ENCODE measurements around the gene SLC9A3.

DNA sequence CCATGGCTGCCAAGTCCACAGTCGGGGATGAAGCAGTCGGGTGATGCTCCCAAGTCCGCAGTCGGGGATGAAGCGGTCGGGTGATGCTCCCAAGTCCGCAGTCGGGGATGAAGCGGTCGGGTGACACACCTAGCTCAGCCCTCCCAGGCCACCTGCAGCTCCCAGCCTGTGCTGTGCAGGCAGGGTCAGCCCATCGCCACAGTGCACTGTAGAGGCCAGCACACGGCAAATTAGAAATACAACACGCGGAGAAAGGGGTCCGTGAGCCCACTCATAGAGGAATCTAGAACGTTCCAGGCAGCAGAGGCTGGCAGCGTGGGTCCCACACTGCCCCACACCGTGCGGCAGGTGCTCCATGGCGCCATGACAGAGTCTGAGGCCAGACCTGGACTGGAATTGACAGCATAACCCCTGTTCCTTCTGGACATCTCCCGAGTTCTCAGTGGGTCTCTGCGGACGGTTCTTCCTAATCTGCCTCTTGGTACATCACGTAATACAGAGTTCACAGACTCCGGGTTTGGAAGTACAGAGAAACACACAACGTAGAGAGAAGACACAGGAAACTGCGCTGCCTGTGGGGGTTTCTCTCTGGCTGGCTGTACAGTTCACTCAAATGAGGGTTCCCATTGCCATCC, 89.0 kb downstream of the SLC9A3 start:
- TF ChIP-seq, protein P1, sequence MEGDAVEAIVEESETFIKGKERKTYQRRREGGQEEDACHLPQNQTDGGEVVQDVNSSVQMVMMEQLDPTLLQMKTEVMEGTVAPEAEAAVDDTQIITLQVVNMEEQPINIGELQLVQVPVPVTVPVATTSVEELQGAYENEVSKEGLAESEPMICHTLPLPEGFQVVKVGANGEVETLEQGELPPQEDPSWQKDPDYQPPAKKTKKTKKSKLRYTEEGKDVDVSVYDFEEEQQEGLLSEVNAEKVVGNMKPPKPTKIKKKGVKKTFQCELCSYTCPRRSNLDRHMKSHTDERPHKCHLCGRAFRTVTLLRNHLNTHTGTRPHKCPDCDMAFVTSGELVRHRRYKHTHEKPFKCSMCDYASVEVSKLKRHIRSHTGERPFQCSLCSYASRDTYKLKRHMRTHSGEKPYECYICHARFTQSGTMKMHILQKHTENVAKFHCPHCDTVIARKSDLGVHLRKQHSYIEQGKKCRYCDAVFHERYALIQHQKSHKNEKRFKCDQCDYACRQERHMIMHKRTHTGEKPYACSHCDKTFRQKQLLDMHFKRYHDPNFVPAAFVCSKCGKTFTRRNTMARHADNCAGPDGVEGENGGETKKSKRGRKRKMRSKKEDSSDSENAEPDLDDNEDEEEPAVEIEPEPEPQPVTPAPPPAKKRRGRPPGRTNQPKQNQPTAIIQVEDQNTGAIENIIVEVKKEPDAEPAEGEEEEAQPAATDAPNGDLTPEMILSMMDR (IDR thresholded peaks at IDR 0.05; ENCODE audit: low read depth, low read length) = no peak
- TF ChIP-seq EZH2phosphoT487 (IDR thresholded peaks at IDR 0.05; ENCODE audit: low read depth) = no peak
